Ascending aorta (tissue), 2 donors: ENCODE measurements around the gene HIBADH. TPM values are rescaled to one million over a fixed set of nuclear protein-coding genes. Genes with fewer than 3 reads are reported as not detected.

ENCODE experiments used
- DNase-seq, 2 donors: peaks; one replicate each; pipeline ENCODE4 v3.0.0-alpha.2; 2019; ENCODE audit warnings: low spot score in 2 of 2
- H3K27ac ChIP-seq, 2 donors: fragments of 200-600 bp; sonication (generic); one replicate each; pipeline ENCODE4 v1.5.1; 2016 to 2017; ENCODE audit warnings: mild to moderate bottlenecking in 1 of 2
- H3K27me3 ChIP-seq: fragments of 200-600 bp; sonication (generic); one replicate; pipeline ENCODE4 v1.5.1; 2017
- H3K36me3 ChIP-seq, 2 donors: fragments of 200-600 bp; sonication (generic); one replicate each; pipeline ENCODE4 v1.5.1; 2016
- H3K4me1 ChIP-seq, 2 donors: fragments of 200-600 bp; sonication (generic); one replicate each; pipeline ENCODE4 v1.5.1; 2016 to 2017; ENCODE audit warnings: mild to moderate bottlenecking in 1 of 2
- H3K4me3 ChIP-seq, 2 donors: fragments of 200-600 bp; sonication (generic); one replicate each; pipeline ENCODE4 v1.5.1; 2016 to 2017; ENCODE audit warnings: mild to moderate bottlenecking in 1 of 2
- H3K9me3 ChIP-seq, 2 donors: fragments of 200-600 bp; sonication (generic); one replicate each; pipeline ENCODE4 v1.5.1; 2016
- CTCF ChIP-seq, 3 experiments: fragments of 200-600 bp in 2 of 3; fragments of 450-650 bp in 1 of 3; sonication (generic) in 2 of 3; IDR thresholded peaks; one replicate each; pipeline ENCODE4 v1.5.1; 2016 to 2019; ENCODE audit warnings: antibody characterized with exemption in 3 of 3, mild to moderate bottlenecking in 1 of 3, moderate library complexity in 1 of 3
- intact Hi-C: fragments of 100-400 bp; cut with DNase I; formaldehyde crosslinking; loops from one replicate; pipeline ENCODE4 v1.15.1; 2023
- total RNA-seq: library from RNA; depleted of rRNA; stranded (reverse); fragments of >200 nt; gene quantifications from one replicate; pipeline ENCODE4 v1.1.0, GENCODE V29; 2016

HIBADH gene
- total RNA-seq, 1 donor from 2014 or later, result 10.6 TPM

GRCh38 chr7:27605689-27606269 lies 56.9 kb downstream of the HIBADH start:
- Histone ChIP-seq H3K9me3 (no peaks in the 10 kb centered on the region), H3K4me1 (no peaks in the 10 kb centered on the region), H3K27ac (no peak overlapping the region), H3K4me3 (no peak overlapping the region), H3K27me3 (no peaks in the 10 kb centered on the region), H3K36me3 (no peaks in the 10 kb centered on the region)
- no peak for DNase-seq
- no peak for TF ChIP-seq CTCF (IDR thresholded peaks at IDR 0.05)
- intact Hi-C loops, result no loop called here

GRCh38 chr7:27605283-27605682 lies 57.4 kb downstream of the HIBADH start:
- no peak for TF ChIP-seq CTCF (IDR thresholded peaks at IDR 0.05)
- Histone ChIP-seq H3K4me1 (no peaks in the 10 kb centered on the region), H3K36me3 (no peaks in the 10 kb centered on the region), H3K27ac (no peak overlapping the region), H3K9me3 (no peaks in the 10 kb centered on the region), H3K4me3 (no peak overlapping the region), H3K27me3 (no peaks in the 10 kb centered on the region)
- intact Hi-C loops, result no loop called here
- DNase-seq, result no peak

GRCh38 chr7:27603813-27604212 lies 58.9 kb downstream of the HIBADH start:
- Histone ChIP-seq H3K9me3 (no peaks in the 10 kb centered on the region), H3K36me3 (no peaks in the 10 kb centered on the region), H3K27me3 (no peaks in the 10 kb centered on the region), H3K4me3 (no peak overlapping the region), H3K27ac (no peak overlapping the region), H3K4me1 (no peaks in the 10 kb centered on the region)
- TF ChIP-seq CTCF (IDR thresholded peaks at IDR 0.05), result no peak
- DNase-seq, result no peak
- intact Hi-C loops, result no loop called here

- no peaks in the 10 kb centered on the region for H3K27me3 ChIP-seq
- intact Hi-C loops, result no loop called here
- H3K36me3 ChIP-seq, result no peaks in the 10 kb centered on the region
- no peak overlapping the region for H3K4me3 ChIP-seq
- no peak for DNase-seq
- no peaks in the 10 kb centered on the region for H3K9me3 ChIP-seq
- no peak for TF ChIP-seq CTCF (IDR thresholded peaks at IDR 0.05)
- no peak overlapping the region for H3K27ac ChIP-seq
- no peaks in the 10 kb centered on the region for H3K4me1 ChIP-seq
Measured at GRCh38 chr7:27602766-27603165, 59.9 kb downstream of the HIBADH start.

- Histone ChIP-seq H3K27me3 (no peaks in the 10 kb centered on the region), H3K36me3 (no peaks in the 10 kb centered on the region), H3K27ac (no peak overlapping the region), H3K4me1 (no peaks in the 10 kb centered on the region), H3K4me3 (no peak overlapping the region), H3K9me3 (no peaks in the 10 kb centered on the region)
- DNase-seq, result no peak
- no peak for TF ChIP-seq CTCF (IDR thresholded peaks at IDR 0.05)
- intact Hi-C loops, result no loop called here
Measured at GRCh38 chr7:27601217-27601616, 61.5 kb downstream of the HIBADH start.

GRCh38 chr7:27600247-27600646 lies 62.4 kb downstream of the HIBADH start:
- Histone ChIP-seq H3K27me3 (no peaks in the 10 kb centered on the region), H3K4me3 (no peak overlapping the region), H3K4me1 (no peaks in the 10 kb centered on the region), H3K36me3 (no peaks in the 10 kb centered on the region), H3K9me3 (no peaks in the 10 kb centered on the region), H3K27ac (no peak overlapping the region)
- no peak for DNase-seq
- no peak for TF ChIP-seq CTCF (IDR thresholded peaks at IDR 0.05)
- intact Hi-C loops, result no loop called here
